ENCODE results near the gene ATG9A.
A peak's percentile ranks its signal among the peaks of the same experiment; 100 is the strongest.

Gene ATG9A

DNA sequence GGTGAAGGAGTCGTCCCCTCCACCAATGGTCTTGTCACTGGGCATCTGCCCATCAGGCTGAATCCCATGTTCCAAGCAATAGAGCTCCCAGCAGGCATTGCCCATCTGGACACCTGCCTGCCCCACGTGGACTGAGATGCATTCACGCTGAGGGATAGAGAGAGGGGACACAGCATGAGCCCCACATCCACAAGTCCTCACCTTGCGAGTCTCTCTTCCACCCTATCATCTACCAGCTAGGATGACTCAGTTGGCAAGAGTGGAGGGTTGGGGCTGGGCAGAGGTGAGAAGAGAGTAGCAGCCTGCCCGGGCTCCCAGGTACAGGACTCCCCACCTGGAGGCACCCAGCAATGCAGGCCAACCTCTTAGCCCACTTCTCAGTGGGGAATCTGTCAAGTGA lies 22.6 kb upstream of the ATG9A start:
- no peak for DNase-seq

DNA sequence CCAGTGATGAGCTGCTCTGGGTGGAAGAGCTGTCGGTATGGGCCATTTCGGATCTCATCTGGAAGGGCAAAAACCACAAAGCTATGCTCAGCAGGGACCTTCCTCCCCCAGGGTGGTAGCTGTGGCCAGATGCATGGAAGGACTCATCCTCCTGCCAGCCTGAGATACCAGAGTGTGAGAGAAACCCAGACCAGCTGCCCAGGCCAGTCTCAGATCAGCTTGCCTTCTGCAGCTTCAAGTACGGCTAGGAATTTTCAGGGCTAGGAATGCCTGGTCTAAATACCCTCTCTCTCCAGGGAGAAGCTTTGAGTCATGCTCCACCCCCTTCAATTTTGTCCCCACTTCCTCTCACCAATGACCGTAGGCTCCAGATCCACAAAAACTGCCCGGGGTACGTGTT lies 22.2 kb upstream of the ATG9A start:
- no peak for DNase-seq

DNA sequence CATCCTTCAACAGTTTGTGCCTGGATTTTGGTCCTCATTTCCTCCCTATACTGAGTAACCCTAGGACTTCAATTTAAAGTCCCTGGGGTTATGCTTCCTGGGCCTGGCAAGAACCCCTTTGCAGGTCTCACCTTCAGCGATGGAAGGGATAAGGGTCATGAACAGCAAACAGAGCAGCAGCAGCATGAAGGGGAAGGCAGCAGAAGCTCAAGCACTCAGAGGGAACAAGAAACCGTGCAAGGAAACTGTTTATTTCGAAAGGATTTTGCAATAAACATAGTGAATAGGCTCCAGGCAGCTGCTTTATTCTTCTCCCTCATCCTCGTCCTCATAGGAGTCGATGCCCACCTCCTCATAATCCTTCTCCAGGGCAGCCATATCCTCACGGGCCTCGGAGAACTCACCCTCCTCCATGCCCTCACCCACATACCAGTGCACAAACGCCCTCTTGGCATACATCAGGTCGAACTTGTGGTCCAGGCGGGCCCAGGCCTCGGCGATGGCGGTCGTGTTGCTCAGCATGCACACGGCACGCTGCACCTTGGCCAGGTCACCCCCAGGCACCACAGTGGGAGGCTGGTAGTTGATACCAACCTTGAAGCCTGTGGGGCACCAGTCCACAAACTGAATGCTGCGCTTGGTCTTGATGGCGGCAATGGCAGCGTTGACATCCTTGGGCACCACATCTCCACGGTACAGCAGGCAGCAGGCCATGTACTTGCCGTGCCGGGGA lies 20.8 kb upstream of the ATG9A start:
- DNase-seq, result no peak

- peak; percentile 72 for DNase-seq
These were observed 20.0 kb upstream of the ATG9A start for GRCh38 chr2:219249203-219249980.

DNA sequence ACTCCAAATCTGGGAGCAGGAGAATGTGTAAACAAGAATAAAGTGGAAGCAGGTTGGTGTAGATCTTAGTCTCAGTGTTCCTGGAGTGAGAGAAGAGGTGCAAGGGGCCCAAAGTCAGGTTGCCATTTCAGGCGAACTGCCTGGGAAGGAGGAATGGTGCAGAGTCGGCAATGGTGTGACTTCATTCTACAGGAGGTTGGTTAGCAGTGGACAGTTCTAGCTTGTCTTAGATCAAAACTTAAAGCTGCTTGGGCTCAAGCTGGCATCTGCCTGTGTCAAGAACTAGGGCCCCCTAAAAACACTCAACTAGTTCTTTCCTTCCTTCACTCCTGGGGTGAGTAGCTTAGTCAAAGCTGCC lies 19.4 kb upstream of the ATG9A start:
- DNase-seq, result no peak

GRCh38 chr2:219247678-219248642 lies 18.5 kb upstream of the ATG9A start:
- DNase-seq, result no peak

DNA sequence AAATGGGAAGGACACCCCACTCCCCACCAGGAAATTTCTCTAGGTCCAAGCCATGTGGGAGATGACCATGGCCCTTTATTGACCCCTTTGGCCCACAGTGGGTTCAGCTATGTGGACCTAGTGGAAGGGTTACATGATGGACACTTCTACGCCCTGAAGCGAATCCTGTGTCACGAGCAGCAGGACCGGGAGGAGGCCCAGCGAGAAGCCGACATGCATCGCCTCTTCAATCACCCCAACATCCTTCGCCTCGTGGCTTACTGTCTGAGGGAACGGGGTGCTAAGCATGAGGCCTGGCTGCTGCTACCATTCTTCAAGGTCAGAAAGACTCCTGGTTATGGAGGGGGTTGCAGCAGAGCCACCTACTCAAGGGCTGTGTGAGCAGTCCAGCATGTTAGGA lies 17.1 kb upstream of the ATG9A start:
- DNase-seq, result no peak

GRCh38 chr2:219245899-219246230 lies 16.4 kb upstream of the ATG9A start:
- DNase-seq, result no peak

DNA sequence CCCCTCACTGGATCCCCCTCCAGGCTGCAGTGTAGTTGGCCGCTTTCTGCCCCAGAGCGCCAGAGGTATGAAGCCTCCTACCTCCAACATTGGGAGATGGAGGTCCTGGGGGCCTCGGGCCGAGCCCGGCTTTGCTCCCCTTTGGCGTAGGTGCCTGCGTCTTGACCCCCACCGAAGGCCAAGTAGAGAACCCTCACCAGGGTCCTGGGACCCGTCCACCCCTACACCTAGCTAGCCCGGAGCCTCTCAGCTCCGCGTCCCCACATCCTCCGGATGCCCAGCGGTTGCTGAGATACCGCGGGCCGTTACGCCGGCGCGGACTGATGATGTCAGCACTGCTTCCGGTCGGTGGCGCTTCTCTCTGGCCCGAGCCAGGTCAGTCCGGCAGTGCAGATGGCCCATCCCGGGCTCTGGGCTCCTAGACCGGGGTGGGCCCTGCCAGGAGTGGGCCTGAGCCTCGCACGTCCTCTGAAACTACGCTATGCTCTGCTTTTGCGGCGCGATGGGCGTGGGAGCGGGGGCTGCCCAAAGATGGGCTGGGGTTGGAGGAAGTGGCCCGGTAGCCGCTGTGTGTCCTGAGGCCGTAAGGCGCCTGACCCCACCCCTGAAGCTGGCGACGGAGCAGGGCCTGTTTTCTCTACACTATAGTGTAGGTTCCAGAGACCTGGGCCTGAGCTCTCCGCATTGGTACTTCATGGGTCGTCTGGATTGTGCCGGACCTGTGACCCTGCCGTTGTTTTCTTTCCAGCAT lies 15.9 kb upstream of the ATG9A start, which contains the start of the genes GLB1L and STK16:
GLB1L (minus strand) TSS at position 297 of the 751 bp plus-strand sequence. CDS start 1,871 bp downstream, outside the sequence.
STK16 (plus strand) TSS at position 332 of the 751 bp plus-strand sequence. CDS start 521 bp downstream, outside the sequence.
- DNase-seq, result peak; percentile 90

GRCh38 chr2:219244789-219245147 lies 15.3 kb upstream of the ATG9A start:
- DNase-seq, result no peak

GRCh38 chr2:219243291-219243761 lies 13.9 kb upstream of the ATG9A start:
- DNase-seq, result no peak

DNA sequence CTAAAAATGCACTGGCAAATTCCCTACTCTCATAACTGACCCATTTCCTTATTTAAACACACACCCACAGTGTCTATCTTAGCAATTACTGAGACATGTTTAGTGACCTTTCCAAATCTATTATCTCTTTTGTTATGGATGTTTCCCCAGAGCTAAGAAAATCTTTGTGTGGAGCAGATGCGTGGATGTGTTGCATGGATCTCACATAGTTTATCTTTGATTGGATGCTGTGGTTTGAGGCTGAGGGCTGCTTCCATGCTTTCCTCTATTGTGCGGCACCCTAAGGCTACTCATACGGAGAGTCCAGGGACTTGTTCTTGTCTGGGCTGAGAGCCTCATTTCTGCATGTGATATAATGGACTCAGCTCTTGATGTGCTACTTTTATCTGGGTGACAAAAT lies 4.9 kb upstream of the ATG9A start:
- DNase-seq, result no peak

DNA sequence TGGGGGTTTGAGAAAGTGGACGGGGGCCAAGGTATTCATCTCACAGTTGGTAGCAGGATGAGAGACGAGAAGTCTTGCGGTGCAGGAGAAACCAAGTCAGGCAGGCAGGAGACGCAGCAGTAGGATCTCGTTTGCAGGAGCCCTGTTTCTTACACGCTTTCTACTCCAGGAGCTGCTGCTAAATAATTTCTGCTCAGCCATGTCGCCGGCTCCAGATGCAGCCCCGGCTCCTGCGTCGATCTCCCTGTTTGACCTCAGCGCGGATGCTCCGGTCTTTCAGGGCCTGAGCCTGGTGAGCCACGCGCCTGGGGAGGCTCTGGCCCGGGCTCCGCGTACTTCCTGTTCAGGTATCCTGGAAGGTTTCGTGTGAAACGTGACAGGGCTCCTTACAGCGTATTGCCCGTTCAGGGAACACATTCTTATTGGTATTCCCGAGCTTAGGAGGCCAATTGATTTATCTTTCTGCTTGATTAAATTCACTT lies 664 bp upstream of the ATG9A start:
- peak; percentile 56 for DNase-seq

GRCh38 chr2:219228911-219229304 lies 528 bp downstream of the ATG9A start:
- no peak for DNase-seq

DNA sequence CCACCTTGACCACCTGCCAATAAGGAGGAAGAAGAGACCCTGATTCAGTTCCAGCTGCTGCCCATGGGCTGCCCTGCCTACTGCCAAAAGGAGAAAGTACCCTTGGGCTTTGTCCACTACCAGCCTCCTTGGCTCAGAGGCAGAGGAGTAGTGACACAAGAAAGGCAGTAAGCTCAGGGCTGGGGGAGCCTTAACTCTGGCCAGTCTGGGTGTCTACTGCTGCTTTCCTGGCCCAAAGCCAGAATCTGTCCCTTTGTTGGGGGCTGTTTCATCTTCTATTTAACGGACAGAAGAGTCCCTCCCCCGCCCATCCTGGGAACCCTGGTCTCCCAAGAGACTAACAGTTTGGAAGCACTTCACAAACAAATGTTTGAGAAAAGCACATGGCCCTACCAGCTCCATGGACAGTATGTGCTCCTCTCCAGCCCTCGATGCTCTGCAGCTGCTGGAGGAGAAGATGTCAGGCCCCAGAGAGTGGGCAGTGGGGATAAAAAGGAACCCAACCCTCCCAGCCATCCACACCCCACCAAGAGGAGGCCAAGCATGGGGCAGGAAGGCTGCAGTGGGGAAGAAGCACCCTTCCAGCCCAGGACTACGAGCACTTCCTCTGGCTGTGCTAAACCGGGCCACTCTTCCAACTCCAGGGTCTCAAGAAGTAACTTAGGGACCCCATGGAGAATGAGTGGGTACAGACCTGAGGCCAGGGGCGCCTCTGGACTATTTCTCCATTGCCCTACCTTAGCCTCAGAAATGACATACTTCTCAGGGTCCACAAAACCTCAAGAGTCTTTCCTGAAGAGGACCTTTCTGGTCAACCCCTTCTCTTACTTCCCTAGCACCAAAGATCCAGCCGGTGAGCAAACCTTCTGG lies 1.2 kb downstream of the ATG9A start:
- no peak for DNase-seq

DNA sequence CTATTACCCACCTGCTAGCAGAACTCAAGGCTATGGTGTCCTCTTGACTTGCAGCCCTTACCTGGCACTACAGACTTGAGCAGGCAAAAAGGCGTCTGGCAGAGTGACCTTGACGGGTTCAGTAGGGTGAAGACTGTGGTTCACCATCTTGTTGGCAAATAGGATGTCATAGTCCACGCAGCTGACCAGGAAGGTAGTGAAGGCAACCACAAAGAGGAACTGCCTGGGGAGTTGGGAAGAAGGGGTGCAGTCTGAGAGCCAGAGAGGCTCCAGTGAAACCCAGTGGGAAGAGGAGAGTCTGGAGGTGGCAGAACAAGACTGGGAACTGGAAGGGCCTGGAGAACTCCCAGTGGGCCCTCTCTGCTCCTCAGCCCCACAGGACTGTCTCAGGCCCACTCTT lies 4.1 kb downstream of the ATG9A start:
- DNase-seq, result no peak

DNA sequence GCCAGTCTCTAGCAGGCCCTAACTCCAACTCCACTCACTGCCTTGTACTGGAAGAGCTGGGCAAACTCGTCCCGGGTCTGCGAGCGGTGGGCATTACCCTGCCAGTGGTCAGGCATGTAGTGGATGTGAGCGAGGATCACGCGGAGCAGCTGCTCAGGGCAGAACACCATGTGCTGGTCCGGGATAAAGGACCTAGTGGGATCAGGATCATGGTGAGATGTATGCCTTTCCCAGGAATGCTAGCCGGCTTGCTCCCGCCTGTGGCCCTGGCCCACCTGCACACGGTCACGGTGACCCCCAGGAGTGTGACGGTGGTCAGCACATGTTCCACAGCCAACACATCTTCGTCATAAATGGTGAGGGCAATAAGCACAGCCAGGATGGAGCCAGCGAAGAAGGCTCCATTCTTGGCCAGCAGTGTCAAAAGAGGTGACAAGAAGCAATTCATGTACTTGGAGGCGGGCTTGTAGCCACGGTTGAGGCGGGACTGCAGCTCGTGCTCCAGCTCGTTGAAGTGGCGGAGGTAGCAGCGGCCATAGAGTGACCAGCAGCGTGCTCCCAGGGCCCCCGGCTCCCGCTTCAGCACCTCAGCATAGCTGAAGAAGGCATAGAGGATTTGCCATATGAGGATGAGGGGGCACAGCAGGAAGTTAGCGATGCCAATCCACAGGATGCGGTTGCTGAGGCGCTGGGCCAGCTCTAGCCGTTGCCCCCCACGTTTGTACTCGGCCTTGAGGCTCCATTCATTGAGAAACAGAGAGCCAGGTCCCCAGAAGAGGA lies 5.4 kb downstream of the ATG9A start:
- DNase-seq, result no peak

GRCh38 chr2:219221957-219222518 lies 7.4 kb downstream of the ATG9A start:
- DNase-seq, result no peak

- DNase-seq, result no peak
These were observed 8.6 kb downstream of the ATG9A start for GRCh38 chr2:219220652-219221402.

All from fibroblast of upper back skin (primary cell).